ENCODE results near the gene PPP3R1. TPM values are rescaled to one million over a fixed set of nuclear protein-coding genes. Genes with fewer than 3 reads are reported as not detected.

Gene PPP3R1
- total RNA-seq, 2 experiments from 2014 or later, result 78.5 to 79.6 TPM

DNA sequence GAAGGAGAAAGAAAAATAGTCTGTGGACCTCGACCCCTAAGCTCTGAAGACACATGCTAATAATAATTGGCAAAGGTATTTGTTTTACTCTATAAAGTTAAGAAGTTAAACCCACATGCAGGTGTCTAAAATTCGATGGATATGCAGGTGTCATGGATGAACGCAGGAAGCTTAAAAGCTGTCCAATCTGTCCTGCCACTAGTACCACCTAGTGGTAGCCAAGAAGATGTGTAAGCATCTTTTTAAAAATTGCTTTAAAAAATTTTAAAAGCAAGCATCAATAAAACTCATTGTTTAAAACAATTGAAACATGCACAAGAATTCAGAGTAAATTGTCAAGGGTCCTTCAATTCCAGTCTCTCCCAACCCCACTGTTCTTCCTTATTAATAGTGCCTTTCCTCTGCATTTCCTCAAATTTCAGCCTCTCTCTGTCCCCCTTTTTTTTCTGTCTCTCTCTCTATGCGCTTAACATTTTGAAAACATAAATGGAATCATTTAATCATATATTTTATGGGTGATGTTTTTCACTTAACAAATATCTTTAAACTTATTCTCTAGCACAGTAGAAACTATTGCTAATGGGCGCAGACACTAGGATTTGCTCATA, 30.6 kb upstream of the PPP3R1 start:
- no peaks in the 10 kb centered on the region for H3K36me3 Mint-ChIP-seq (ENCODE audit: low read depth)
- H3K27me3 Mint-ChIP-seq, result peaks cover 24% of the 10 kb centered on the region
- H3K9me3 Mint-ChIP-seq, result no peaks in the 10 kb centered on the region
- H3K4me3 Mint-ChIP-seq, result no peak overlapping the region
- CTCF ChIA-PET, result interaction anchor here (0.6 to 1.7 kb wide), 6 partner anchors 12 to 166 kb away, joined by 3 to 5 read pairs (median 4); partner anchors contain the start of gene PNO1
- POLR2A ChIA-PET, result no interaction called here
- peak; percentile 30 for DNase-seq
- no peaks in the 10 kb centered on the region for H3K4me1 Mint-ChIP-seq
- H3K27ac Mint-ChIP-seq, result no peak overlapping the region

DNA sequence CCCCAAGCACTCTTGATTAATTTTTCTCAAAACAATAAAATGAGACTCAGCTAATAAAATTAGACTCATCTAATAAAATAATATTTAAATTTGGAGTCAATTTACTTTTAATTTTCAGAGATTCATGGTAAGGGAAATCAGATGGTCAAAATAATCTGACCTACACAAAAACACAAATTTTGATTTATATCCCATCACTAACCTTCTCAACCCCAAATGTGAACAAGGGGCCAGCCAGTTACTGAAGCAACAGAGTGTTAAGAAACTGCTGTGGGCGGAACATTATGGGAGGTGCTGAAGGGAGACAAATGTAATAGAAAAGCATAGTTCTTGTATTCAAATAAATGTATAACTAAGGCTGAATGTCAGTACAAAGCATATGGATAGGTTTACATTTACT, 28.5 kb upstream of the PPP3R1 start:
- DNase-seq, result no peak

DNA sequence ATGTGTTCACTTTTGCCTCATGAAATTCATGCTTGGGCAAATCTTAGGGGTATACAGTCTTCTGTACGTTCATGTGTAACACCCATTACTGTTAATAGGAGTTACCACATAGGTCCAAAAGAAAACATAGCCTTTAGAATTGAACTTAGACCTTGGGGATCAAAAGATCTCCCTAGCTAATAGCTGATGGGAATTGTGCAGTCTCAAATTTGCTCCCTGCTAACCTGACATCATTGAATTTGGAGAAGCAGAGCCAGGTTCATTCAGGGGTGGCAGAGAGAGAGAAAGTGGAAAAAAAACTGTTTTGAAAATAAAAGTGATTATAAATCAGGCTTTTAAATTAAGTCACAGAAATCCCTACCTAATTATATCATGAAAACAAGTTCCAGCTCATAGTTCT, 28.0 kb upstream of the PPP3R1 start:
- no peak for DNase-seq
- ChIA-PET POLR2A (no interaction called here), CTCF (no interaction called here)
- H3K27me3 Mint-ChIP-seq, result peaks cover 14% of the 10 kb centered on the region
- no peaks in the 10 kb centered on the region for H3K9me3 Mint-ChIP-seq
- no peaks in the 10 kb centered on the region for H3K36me3 Mint-ChIP-seq (ENCODE audit: low read depth)
- H3K27ac Mint-ChIP-seq, result no peak overlapping the region
- no peak overlapping the region for H3K4me3 Mint-ChIP-seq
- H3K4me1 Mint-ChIP-seq, result no peaks in the 10 kb centered on the region

More for the DNA sequence above, 28.5 kb upstream of the PPP3R1 start:
- no peaks in the 10 kb centered on the region for H3K36me3 Mint-ChIP-seq (ENCODE audit: low read depth)
- H3K4me1 Mint-ChIP-seq, result no peaks in the 10 kb centered on the region
- H3K27ac Mint-ChIP-seq, result no peak overlapping the region
- H3K9me3 Mint-ChIP-seq, result no peaks in the 10 kb centered on the region
- CTCF ChIA-PET, result no interaction called here
- POLR2A ChIA-PET, result no interaction called here
- peaks cover 15% of the 10 kb centered on the region for H3K27me3 Mint-ChIP-seq
- H3K4me3 Mint-ChIP-seq, result no peak overlapping the region

DNA sequence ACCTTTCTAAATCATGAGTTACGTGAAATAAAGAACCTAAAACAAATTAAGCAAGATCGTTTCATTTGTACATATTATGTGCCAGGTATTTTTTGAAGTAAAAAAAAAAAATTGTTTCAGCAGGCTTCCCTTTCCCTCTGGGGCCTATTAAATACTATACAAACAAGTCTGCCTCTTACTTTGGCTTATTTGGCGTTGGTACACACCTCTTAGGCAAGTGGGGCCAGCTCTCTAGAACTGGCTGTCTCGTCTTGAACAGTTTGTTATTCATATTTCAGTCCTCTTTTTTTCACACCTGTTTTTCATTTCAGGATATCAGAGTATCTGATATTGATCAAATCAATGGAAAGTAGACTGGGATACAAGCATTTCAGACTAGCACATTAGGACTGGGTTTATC, 27.4 kb upstream of the PPP3R1 start:
- no peaks in the 10 kb centered on the region for H3K4me1 Mint-ChIP-seq
- H3K27me3 Mint-ChIP-seq, result peaks cover 17% of the 10 kb centered on the region
- H3K36me3 Mint-ChIP-seq (ENCODE audit: low read depth), result no peaks in the 10 kb centered on the region
- no peak overlapping the region for H3K27ac Mint-ChIP-seq
- no peak overlapping the region for H3K4me3 Mint-ChIP-seq
- ChIA-PET CTCF (no interaction called here), POLR2A (no interaction called here)
- H3K9me3 Mint-ChIP-seq, result no peaks in the 10 kb centered on the region
- DNase-seq, result no peak

DNA sequence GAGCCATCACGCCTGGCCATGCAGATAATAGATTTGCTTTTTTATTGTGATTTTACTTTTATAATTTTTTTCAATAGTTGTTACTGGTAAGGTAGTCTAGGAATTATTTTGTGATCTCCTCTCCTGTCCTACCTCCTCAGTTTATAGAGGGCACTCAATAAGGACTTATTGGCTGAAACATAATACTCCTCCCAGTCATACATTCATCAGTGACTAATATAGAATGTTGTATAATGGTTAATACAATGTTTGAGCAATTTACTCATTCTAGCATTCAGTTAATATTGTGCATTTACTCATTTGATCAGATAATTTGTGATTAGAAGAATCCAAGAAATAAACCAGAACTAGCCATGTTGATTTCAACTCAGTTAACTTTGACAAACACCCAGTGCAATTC, 25.8 kb upstream of the PPP3R1 start:
- H3K4me1 Mint-ChIP-seq, result no peaks in the 10 kb centered on the region
- DNase-seq, result no peak
- no peaks in the 10 kb centered on the region for H3K9me3 Mint-ChIP-seq
- H3K27me3 Mint-ChIP-seq, result peaks cover 26% of the 10 kb centered on the region
- POLR2A ChIA-PET, result no interaction called here
- H3K4me3 Mint-ChIP-seq, result no peak overlapping the region
- H3K36me3 Mint-ChIP-seq (ENCODE audit: low read depth), result no peaks in the 10 kb centered on the region
- CTCF ChIA-PET, result no interaction called here
- H3K27ac Mint-ChIP-seq, result no peak overlapping the region

DNA sequence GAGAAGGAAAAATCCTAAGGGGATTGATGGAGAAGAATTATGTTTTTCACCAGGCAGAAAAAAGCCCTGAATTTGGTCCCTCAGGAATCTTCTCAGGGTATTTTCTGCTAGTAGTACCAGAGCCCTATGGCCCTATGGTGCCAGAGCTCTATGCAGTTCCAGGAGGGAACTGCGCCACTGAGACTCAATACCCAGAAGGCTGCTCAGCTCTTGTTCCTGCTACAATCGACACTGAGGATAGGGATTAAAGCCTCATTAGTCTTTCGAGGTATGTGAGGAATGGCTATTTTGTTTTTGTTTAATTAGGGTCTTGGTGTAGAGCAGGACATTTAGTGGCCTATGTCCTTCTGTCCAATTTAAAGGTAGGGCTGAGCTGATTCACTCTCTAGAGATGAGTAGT, 21.7 kb upstream of the PPP3R1 start:
- CTCF ChIA-PET, result no interaction called here
- POLR2A ChIA-PET, result no interaction called here

DNA sequence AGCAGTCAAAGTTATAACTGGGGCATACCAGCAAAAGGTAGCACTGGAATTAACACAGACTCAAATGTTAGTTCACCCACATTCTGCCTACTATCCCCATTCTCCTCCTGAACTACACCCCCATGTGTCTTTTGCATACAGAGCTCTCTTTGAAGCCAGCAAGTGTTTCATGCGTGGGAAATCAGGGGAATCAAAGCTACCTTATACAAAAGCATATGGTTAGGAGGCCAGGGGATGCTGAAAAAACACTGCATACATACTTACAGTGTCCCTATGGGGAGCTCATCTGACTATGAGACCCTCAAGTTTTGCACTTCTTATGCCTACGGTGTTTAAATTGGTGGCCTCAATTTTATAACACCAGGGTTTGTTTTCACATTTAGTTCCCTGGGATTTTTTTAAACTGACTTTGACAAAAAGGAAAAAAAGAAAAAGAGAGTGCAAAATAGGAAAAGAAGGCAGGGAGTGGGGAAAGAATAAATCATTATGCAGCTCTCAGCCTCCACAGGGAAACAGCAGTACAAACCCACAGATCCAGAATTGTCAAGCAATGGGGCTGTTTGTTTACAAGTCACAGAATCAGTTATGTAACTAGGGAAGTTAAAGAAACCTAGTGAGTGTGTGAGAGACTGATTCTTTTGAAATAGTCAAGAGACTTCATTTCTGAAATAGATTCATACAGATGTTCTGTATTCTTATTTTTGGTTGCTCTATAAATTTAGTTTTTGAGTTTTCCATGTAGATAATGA, 20.1 kb upstream of the PPP3R1 start:
- DNase-seq, result no peak
- Mint-ChIP-seq H3K9me3 (no peaks in the 10 kb centered on the region), H3K4me3 (no peak overlapping the region), H3K36me3 (ENCODE audit: low read depth) (no peaks in the 10 kb centered on the region), H3K27me3 (peaks cover 28% of the 10 kb centered on the region), H3K27ac (no peak overlapping the region), H3K4me1 (no peaks in the 10 kb centered on the region)
- ChIA-PET CTCF (no interaction called here), POLR2A (no interaction called here)

More for the DNA sequence above, 21.7 kb upstream of the PPP3R1 start:
- Mint-ChIP-seq H3K36me3 (ENCODE audit: low read depth) (no peaks in the 10 kb centered on the region), H3K27ac (no peak overlapping the region), H3K4me3 (no peak overlapping the region), H3K4me1 (no peaks in the 10 kb centered on the region), H3K9me3 (no peaks in the 10 kb centered on the region), H3K27me3 (peaks cover 30% of the 10 kb centered on the region)
- no peak for DNase-seq

DNA sequence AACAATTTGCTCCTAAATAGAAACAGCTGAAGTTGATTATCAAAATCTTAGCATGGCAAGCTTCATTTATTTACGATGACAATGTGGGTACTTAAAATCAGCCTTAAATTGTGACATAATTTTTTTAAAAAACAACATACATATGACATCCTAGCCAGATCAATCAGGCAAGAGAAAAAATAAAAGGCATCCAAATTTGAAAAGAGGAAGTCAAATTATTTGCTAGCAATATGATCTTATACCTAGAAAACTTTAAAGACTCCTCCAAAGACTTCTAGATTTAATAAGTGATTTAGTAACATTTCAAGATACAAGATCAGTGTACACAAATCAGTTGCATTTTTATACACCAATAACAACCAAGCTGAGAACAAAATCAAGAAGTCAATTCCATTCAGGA, 14.3 kb upstream of the PPP3R1 start:
- H3K4me3 Mint-ChIP-seq, result no peak overlapping the region
- H3K27me3 Mint-ChIP-seq, result peaks cover 14% of the 10 kb centered on the region
- H3K4me1 Mint-ChIP-seq, result no peaks in the 10 kb centered on the region
- H3K9me3 Mint-ChIP-seq, result no peaks in the 10 kb centered on the region
- ChIA-PET POLR2A (no interaction called here), CTCF (interaction anchor here (1.6 kb wide), 1 partner anchor 144 kb away, joined by 5 read pairs; no protein-coding TSS in a partner anchor)
- H3K27ac Mint-ChIP-seq, result no peak overlapping the region
- H3K36me3 Mint-ChIP-seq (ENCODE audit: low read depth), result no peaks in the 10 kb centered on the region
- no peak for DNase-seq

DNA sequence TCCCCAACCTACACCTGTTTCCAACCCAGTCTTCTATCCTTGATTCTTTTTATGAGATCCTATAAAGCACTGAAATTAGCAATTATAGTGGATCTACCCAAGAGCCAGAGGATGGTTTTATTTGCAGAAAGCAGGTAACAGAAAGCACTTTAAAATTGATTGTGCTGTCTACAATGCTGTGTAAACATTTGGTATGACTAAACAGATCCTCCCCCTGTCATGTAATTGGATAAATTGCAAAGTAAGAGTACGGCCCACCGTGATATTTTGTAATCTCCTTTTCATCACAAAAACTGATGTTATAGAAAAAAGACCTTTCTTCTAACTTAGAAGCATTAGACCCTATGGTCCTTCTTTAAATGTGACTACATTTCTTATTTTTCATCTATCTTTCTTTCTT, 11.3 kb upstream of the PPP3R1 start:
- ChIA-PET CTCF (no interaction called here), POLR2A (no interaction called here)
- no peak for DNase-seq
- Mint-ChIP-seq H3K36me3 (ENCODE audit: low read depth) (no peaks in the 10 kb centered on the region), H3K9me3 (no peaks in the 10 kb centered on the region), H3K27ac (no peak overlapping the region), H3K4me3 (no peak overlapping the region), H3K27me3 (peaks cover 11% of the 10 kb centered on the region), H3K4me1 (no peaks in the 10 kb centered on the region)

DNA sequence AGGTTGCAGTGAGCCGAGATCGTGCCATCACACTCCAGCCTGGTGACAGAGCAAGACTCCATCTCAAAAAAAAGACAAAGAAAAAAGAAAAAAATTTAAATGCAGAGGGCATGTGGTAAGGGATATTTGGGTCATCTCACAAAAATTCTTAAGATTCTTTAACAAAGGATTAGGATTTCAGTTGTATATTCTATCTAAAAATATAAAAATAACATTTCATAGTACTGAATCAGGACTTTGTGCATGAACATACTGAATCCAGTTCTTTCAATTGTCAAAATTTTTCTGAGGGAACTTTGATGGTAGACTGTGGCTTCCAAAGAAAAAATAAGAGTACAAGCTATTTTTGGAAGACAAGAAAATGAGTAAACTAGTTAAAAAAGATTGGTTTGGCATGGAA, 6.5 kb upstream of the PPP3R1 start:
- CTCF ChIA-PET, result no interaction called here

DNA sequence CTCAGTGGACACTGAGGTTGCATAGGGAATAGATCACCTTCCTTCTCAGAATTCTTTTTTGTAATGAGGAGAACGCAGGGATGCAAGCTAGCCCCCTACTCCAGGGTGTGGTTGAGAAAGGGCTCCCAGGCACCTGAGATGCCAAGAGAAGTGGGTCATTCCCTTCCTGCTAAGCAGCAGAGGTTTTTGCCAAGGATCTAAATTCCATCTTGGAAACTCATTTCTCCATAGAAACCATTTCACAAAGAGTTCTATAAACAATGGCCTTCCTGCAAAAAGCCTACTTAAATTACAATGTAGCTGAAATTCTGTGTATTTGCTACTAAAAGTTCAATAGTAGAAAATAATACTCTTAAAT, 3.7 kb upstream of the PPP3R1 start:
- no peaks in the 10 kb centered on the region for H3K9me3 Mint-ChIP-seq
- ChIA-PET POLR2A (no interaction called here), CTCF (no interaction called here)
- peaks cover 5% of the 10 kb centered on the region for H3K27me3 Mint-ChIP-seq
- DNase-seq, result no peak
- no peak overlapping the region for H3K27ac Mint-ChIP-seq
- no peak overlapping the region for H3K4me3 Mint-ChIP-seq
- peaks cover 33% of the 10 kb centered on the region for H3K4me1 Mint-ChIP-seq
- H3K36me3 Mint-ChIP-seq (ENCODE audit: low read depth), result peaks cover 4% of the 10 kb centered on the region

More for the DNA sequence above, 6.5 kb upstream of the PPP3R1 start:
- Mint-ChIP-seq H3K27ac (no peak overlapping the region), H3K4me3 (no peak overlapping the region), H3K36me3 (ENCODE audit: low read depth) (peaks cover 2% of the 10 kb centered on the region), H3K27me3 (peaks cover 3% of the 10 kb centered on the region), H3K9me3 (no peaks in the 10 kb centered on the region), H3K4me1 (peaks cover 28% of the 10 kb centered on the region)
- POLR2A ChIA-PET, result no interaction called here
- DNase-seq, result no peak

DNA sequence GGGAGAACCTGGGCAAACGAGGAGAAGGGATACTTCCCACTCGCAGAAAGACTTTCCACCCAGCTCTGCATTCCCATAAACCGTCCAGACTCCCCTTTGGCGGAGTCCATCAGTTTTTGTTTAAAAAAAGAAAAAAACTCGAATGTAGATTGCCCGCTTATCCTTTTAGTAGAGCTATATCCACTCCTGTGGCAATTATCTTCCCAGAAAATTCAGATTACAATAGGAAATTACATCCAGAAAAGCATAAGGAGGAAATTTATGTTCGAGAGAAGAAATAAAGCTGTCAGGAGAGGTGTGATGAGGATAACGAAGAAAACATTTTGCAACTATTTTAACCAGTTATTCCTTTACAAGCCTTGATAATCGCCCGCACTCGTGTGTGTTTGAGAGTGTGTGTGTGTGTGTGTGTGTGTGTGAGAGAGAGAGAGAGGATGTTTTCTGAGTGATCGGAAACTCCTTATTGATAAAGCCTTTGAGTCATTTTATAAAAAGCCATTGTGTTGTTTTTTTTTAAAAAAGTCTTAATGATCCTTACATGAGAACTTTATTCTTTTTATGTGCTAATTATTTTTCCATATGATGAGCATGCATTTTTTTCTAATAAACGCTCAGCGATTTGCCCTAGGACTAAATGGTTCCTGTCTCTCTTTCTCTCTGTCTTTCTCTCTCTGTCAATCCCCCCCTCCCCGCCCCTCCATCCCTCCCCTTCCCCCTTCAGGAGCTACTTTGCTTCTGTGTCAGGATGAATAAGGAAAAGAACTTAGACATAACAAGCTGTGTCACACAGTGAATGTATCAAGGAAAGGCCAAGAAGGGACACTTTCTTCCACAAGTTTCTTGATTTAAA, 1.1 kb upstream of the PPP3R1 start:
- H3K27ac Mint-ChIP-seq, result peak overlapping the region; percentile 99
- ChIA-PET CTCF (interaction anchor here (1.0 to 1.7 kb wide), 4 partner anchors 17 to 131 kb away, joined by 3 to 5 read pairs (median 4); partner anchors contain the start of gene PNO1), POLR2A (interaction anchor here (0.6 kb wide), 2 partner anchors 117 to 123 kb away, joined by 3 to 5 read pairs; no protein-coding TSS in a partner anchor)
- peaks cover 5% of the 10 kb centered on the region for H3K27me3 Mint-ChIP-seq
- H3K36me3 Mint-ChIP-seq (ENCODE audit: low read depth), result peaks cover 12% of the 10 kb centered on the region
- no peaks in the 10 kb centered on the region for H3K9me3 Mint-ChIP-seq
- peak overlapping the region; percentile 98 for H3K4me3 Mint-ChIP-seq
- peaks cover 41% of the 10 kb centered on the region for H3K4me1 Mint-ChIP-seq
- DNase-seq, result peak; percentile 39

DNA sequence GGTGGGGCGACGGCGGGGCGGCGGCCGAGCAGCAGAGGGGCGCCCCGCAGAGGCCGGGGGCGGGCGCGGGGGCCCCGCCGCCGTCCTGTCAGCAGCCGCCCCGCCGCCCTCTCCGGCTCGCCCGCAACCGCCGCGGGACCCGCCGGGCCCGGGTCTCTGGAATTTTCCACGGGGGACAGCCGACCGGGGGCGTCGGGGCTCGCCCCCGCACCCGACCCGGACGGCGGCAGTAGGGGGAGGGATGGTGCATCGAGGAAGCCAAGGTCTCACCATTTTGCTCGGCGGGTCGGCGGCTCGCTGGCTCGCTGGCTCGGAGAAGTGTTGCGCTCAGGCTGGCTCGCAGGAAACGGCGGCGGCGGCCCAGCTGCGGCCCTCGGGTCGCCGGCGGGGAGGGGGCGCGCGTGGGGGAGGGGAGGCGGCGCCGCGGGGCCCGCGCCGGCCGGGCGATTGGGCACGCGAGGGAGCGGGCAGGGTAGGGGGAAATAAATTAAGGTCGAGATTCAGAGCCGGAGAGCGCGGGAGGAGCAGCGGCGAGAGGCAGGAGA, 405 bp downstream of the PPP3R1 start:
- peaks cover 12% of the 10 kb centered on the region for H3K36me3 Mint-ChIP-seq (ENCODE audit: low read depth)
- peak overlapping the region; percentile 82 for H3K4me3 Mint-ChIP-seq
- H3K27ac Mint-ChIP-seq, result peak overlapping the region; percentile 99
- no peaks in the 10 kb centered on the region for H3K9me3 Mint-ChIP-seq
- peaks cover 40% of the 10 kb centered on the region for H3K4me1 Mint-ChIP-seq
- POLR2A ChIA-PET, result interaction anchor here (0.6 kb wide), 1 partner anchor 16 kb away, joined by 3 read pairs; no protein-coding TSS in a partner anchor
- H3K27me3 Mint-ChIP-seq, result peaks cover 4% of the 10 kb centered on the region
- peak; percentile 42 for DNase-seq
- CTCF ChIA-PET, result interaction anchor here (1.0 to 1.5 kb wide), 2 partner anchors 15 kb away, joined by 5 read pairs; no protein-coding TSS in a partner anchor

All from activated CD4-positive, alpha-beta T cell treated with anti-CD3 and anti-CD28 coated beads, Interleukin-2, amount 10 ng/mL, durations not matched to agents 7 days and 5 days (primary cell).